ENCODE data around the gene PHC3. TPM values are rescaled to one million over a fixed set of nuclear protein-coding genes. Genes with fewer than 3 reads are reported as not detected.

PHC3 gene
- total and polyA plus RNA-seq, 2 donors (not counting 1 experiment from before 2014, with no cell fraction given): 36.0 to 63.2 TPM

DNA sequence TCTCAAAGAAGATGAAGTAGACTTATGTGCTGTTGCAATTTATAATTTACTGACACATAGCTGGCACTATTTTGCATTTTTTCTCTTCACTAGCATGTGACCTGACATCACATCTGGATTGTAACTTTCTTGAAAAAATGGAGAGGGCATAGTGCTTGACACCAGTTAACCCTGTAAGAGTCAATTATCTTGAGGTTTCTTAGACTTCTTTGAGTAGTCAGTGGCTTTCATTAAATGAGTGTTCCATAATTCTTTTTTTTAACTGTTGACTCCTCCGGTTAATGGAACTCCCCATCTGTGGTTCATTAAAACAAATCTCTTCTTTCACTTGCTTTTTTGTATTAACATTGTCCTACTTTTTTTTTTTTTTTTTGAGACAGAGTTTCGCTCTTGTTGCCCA lies 23.8 kb upstream of the PHC3 start:
- Histone ChIP-seq H3K36me3 (ENCODE audit: control insufficient read depth, insufficient read depth, low read length) (no peaks in the 10 kb centered on the region), H3K79me2 (ENCODE audit: control insufficient read depth, insufficient read depth, low read length) (no peaks in the 10 kb centered on the region), H2AFZ (ENCODE audit: low read length) (no peak overlapping the region), H4K20me1 (ENCODE audit: control insufficient read depth, extremely low read depth, insufficient read depth, low read length) (no peaks in the 10 kb centered on the region), H3K9me3 (ENCODE audit: control insufficient read depth, insufficient read depth, low read depth, low read length) (no peaks in the 10 kb centered on the region), H3K4me1 (ENCODE audit: control insufficient read depth, extremely low read depth, insufficient read depth, low read length) (no peaks in the 10 kb centered on the region), H3K27me3 (ENCODE audit: control insufficient read depth, insufficient read depth, low read length) (no peaks in the 10 kb centered on the region), H3K4me2 (ENCODE audit: extremely low read depth, insufficient read depth, low read length) (no peak overlapping the region), H3K9ac (ENCODE audit: insufficient read depth, low read length) (no peak overlapping the region), H3K27ac (ENCODE audit: insufficient read depth, low read length) (no peak overlapping the region), H3K4me3 (replicated peaks in 1 of 4; ENCODE audit: control extremely low read depth in 1 of 4, insufficient read depth in 1 of 4, low read depth in 3 of 4, low read length in 4 of 4) (no peak overlapping the region)
- no peak for DNase-seq (ENCODE audit: low read depth in 2 of 2)
- TF ChIP-seq, protein P1, sequence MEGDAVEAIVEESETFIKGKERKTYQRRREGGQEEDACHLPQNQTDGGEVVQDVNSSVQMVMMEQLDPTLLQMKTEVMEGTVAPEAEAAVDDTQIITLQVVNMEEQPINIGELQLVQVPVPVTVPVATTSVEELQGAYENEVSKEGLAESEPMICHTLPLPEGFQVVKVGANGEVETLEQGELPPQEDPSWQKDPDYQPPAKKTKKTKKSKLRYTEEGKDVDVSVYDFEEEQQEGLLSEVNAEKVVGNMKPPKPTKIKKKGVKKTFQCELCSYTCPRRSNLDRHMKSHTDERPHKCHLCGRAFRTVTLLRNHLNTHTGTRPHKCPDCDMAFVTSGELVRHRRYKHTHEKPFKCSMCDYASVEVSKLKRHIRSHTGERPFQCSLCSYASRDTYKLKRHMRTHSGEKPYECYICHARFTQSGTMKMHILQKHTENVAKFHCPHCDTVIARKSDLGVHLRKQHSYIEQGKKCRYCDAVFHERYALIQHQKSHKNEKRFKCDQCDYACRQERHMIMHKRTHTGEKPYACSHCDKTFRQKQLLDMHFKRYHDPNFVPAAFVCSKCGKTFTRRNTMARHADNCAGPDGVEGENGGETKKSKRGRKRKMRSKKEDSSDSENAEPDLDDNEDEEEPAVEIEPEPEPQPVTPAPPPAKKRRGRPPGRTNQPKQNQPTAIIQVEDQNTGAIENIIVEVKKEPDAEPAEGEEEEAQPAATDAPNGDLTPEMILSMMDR (conservative IDR thresholded peaks at IDR 0.05 in 1 of 2, IDR thresholded peaks at IDR 0.05 in 1 of 2; ENCODE audit: low read depth in 1 of 2, low read length in 2 of 2): no peak
- no peak for TF ChIP-seq EZH2 (IDR thresholded peaks at IDR 0.05; ENCODE audit: low read length, missing control alignments)

DNA sequence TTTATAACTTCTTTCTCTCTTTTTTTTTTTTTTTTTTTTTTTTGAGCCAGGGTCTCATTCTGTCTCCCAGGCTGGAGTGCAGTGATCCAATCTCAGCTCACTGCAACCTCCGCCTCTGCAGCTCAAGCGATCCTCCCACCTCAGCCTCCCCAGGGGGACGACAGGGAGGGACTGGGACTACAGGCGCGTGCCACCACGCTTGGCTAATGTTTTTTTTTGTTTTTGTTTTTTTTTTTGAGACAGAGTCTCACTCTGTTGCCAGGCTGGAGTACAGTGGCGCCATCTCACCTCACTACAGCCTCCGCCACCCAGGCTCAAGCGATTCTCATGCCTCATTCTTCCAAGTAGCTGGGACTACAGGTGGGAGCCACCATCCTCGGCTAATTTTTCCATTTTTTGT lies 23.0 kb upstream of the PHC3 start:
- no peaks in the 10 kb centered on the region for H3K36me3 ChIP-seq (ENCODE audit: control insufficient read depth, insufficient read depth, low read length)
- H3K4me1 ChIP-seq (ENCODE audit: control insufficient read depth, extremely low read depth, insufficient read depth, low read length): no peaks in the 10 kb centered on the region
- H3K9me3 ChIP-seq (ENCODE audit: control insufficient read depth, insufficient read depth, low read depth, low read length): no peaks in the 10 kb centered on the region
- no peak overlapping the region for H3K27ac ChIP-seq (ENCODE audit: insufficient read depth, low read length)
- H3K27me3 ChIP-seq (ENCODE audit: control insufficient read depth, insufficient read depth, low read length): no peaks in the 10 kb centered on the region
- no peak overlapping the region for H3K9ac ChIP-seq (ENCODE audit: insufficient read depth, low read length)
- H3K4me3 ChIP-seq (replicated peaks in 1 of 4; ENCODE audit: control extremely low read depth in 1 of 4, insufficient read depth in 1 of 4, low read depth in 3 of 4, low read length in 4 of 4): no peak overlapping the region
- DNase-seq (ENCODE audit: low read depth in 2 of 2): no peak
- no peak for TF ChIP-seq EZH2 (IDR thresholded peaks at IDR 0.05; ENCODE audit: low read length, missing control alignments)
- TF ChIP-seq, protein P1 (conservative IDR thresholded peaks at IDR 0.05 in 1 of 2, IDR thresholded peaks at IDR 0.05 in 1 of 2; ENCODE audit: low read depth in 1 of 2, low read length in 2 of 2): no peak
- no peaks in the 10 kb centered on the region for H3K79me2 ChIP-seq (ENCODE audit: control insufficient read depth, insufficient read depth, low read length)
- no peaks in the 10 kb centered on the region for H4K20me1 ChIP-seq (ENCODE audit: control insufficient read depth, extremely low read depth, insufficient read depth, low read length)
- no peak overlapping the region for H2AFZ ChIP-seq (ENCODE audit: low read length)
- H3K4me2 ChIP-seq (ENCODE audit: extremely low read depth, insufficient read depth, low read length): no peak overlapping the region

DNA sequence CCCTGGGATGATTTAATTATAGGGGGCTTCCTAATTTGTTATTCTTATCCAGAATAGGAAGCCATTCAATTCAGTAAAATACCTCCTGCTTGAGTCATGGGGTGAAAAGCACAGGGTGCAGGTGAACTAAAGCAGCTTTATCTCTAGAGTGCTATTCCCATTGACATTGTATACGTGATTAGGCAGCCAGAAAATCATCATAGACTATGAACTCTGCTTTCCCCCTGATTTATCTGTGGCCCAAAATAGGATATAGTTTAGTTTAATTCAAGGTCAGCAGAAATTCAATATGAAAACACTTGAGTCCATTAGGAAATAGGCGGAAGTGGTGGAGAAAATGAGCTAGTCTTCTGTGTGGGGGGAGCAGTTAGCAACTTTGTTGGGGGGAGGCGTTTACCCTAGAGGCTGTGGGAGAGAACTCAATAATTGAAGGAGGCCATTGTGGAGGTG lies 22.5 kb upstream of the PHC3 start:
- no peaks in the 10 kb centered on the region for H3K79me2 ChIP-seq (ENCODE audit: control insufficient read depth, insufficient read depth, low read length)
- H3K9me3 ChIP-seq (ENCODE audit: control insufficient read depth, insufficient read depth, low read depth, low read length): no peaks in the 10 kb centered on the region
- H3K36me3 ChIP-seq (ENCODE audit: control insufficient read depth, insufficient read depth, low read length): no peaks in the 10 kb centered on the region
- H3K4me1 ChIP-seq (ENCODE audit: control insufficient read depth, extremely low read depth, insufficient read depth, low read length): no peaks in the 10 kb centered on the region
- no peak overlapping the region for H3K4me3 ChIP-seq (replicated peaks in 1 of 4; ENCODE audit: control extremely low read depth in 1 of 4, insufficient read depth in 1 of 4, low read depth in 3 of 4, low read length in 4 of 4)
- no peak for DNase-seq (ENCODE audit: low read depth in 2 of 2)
- H2AFZ ChIP-seq (ENCODE audit: low read length): no peak overlapping the region
- no peaks in the 10 kb centered on the region for H3K27me3 ChIP-seq (ENCODE audit: control insufficient read depth, insufficient read depth, low read length)
- TF ChIP-seq, protein P1 (conservative IDR thresholded peaks at IDR 0.05 in 1 of 2, IDR thresholded peaks at IDR 0.05 in 1 of 2; ENCODE audit: low read depth in 1 of 2, low read length in 2 of 2): no peak
- no peak for TF ChIP-seq EZH2 (IDR thresholded peaks at IDR 0.05; ENCODE audit: low read length, missing control alignments)
- no peak overlapping the region for H3K4me2 ChIP-seq (ENCODE audit: extremely low read depth, insufficient read depth, low read length)
- H3K9ac ChIP-seq (ENCODE audit: insufficient read depth, low read length): no peak overlapping the region
- H3K27ac ChIP-seq (ENCODE audit: insufficient read depth, low read length): no peak overlapping the region
- no peaks in the 10 kb centered on the region for H4K20me1 ChIP-seq (ENCODE audit: control insufficient read depth, extremely low read depth, insufficient read depth, low read length)
